HEK293 (cell line): ENCODE data around the gene FKRP.

Experiments
- CTCF ChIA-PET: fragments of 350-600 bp; formaldehyde crosslinking; extraction: SDS; loops from one replicate; lab custom pipeline; 2021; ENCODE audit warnings: antibody characterized with exemption; lab: Yijun Ruan, JAX
- POLR2A ChIA-PET: fragments of 300-600 bp; formaldehyde crosslinking; extraction: SDS; loops from one replicate; lab custom pipeline; 2020; ENCODE audit warnings: antibody characterized with exemption, inconsistent platforms; lab: Yijun Ruan, JAX
- H3K27ac ChIP-seq: fragments of 200-500 bp; sonication (Bioruptor generic); 2 replicates; pipeline ENCODE4 v1.5.1; 2014; ENCODE audit warnings: low read depth, low read length, control low read depth, inconsistent platforms; ENCODE audit errors: extremely low read depth
- H3K36me3 ChIP-seq, 2 experiments: fragments of 200-500 bp in 1 of 2; sonication (Bioruptor generic) in 1 of 2; 1 replicate in 1 of 2; 2 replicates in 1 of 2; pipeline ENCODE4 v1.5.1; 2014 to 2017; ENCODE audit warnings: inconsistent platforms in 2 of 2, low read length in 2 of 2; ENCODE audit not compliant: control insufficient read depth in 2 of 2, insufficient read depth in 1 of 2
- H3K4me1 ChIP-seq: fragments of 200-500 bp; sonication (Bioruptor generic); 2 replicates; pipeline ENCODE4 v1.5.1; 2014; ENCODE audit warnings: mild to moderate bottlenecking, low read length, inconsistent platforms; ENCODE audit not compliant: control insufficient read depth, insufficient read depth
- H3K4me3 ChIP-seq: 2 replicates; pipeline ENCODE4 v1.5.1; 2011; ENCODE audit warnings: low read depth, mild to moderate bottlenecking, control low read depth, low read length, moderate library complexity
- H3K9me3 ChIP-seq: fragments of 200-500 bp; sonication (Bioruptor generic); 2 replicates; pipeline ENCODE4 v1.5.1; 2014; ENCODE audit warnings: low read depth, low read length, inconsistent platforms; ENCODE audit not compliant: control insufficient read depth, insufficient read depth
- MEIS1 ChIP-seq: sonication (generic); formaldehyde crosslinking; IDR thresholded peaks from 2 replicates; pipeline ENCODE4 v1.8.1; 2022; ENCODE audit warnings: missing genetic modification reagents, mild to moderate bottlenecking, borderline replicate concordance
- PRDM10 ChIP-seq: fragments of 450-650 bp; formaldehyde crosslinking; IDR thresholded peaks from 2 replicates; pipeline ENCODE4 v1.5.1; 2016; ENCODE audit warnings: missing biosample characterization, missing genetic modification characterization
- REST ChIP-seq: fragments of 450-650 bp; formaldehyde crosslinking; IDR thresholded peaks from 2 replicates; pipeline ENCODE4 v1.5.1; 2016; ENCODE audit warnings: missing biosample characterization, missing genetic modification characterization
- ZBTB10 ChIP-seq: fragments of 450-650 bp; formaldehyde crosslinking; IDR thresholded peaks from 2 replicates; pipeline ENCODE4 v1.5.1; 2016; ENCODE audit warnings: missing biosample characterization, missing genetic modification characterization
- ZBTB48 ChIP-seq: fragments of 450-650 bp; formaldehyde crosslinking; IDR thresholded peaks from 2 replicates; pipeline ENCODE4 v1.5.1; 2016; ENCODE audit warnings: missing biosample characterization, missing genetic modification characterization
- ZNF132 ChIP-seq: fragments of 450-650 bp; formaldehyde crosslinking; IDR thresholded peaks from 2 replicates; pipeline ENCODE4 v1.5.1; 2017; ENCODE audit warnings: missing biosample characterization, missing genetic modification characterization, borderline replicate concordance
- ZNF398 ChIP-seq: fragments of 450-650 bp; formaldehyde crosslinking; IDR thresholded peaks from 2 replicates; pipeline ENCODE4 v1.5.1; 2017; ENCODE audit warnings: missing biosample characterization, missing genetic modification characterization
- ZNF473 ChIP-seq: fragments of 450-650 bp; formaldehyde crosslinking; IDR thresholded peaks from 2 replicates; pipeline ENCODE4 v1.5.1; 2017; ENCODE audit warnings: missing biosample characterization, missing genetic modification characterization
- ZNF529 ChIP-seq: fragments of 450-650 bp; formaldehyde crosslinking; IDR thresholded peaks from 2 replicates; pipeline ENCODE4 v1.5.1; 2017; ENCODE audit warnings: missing genetic modification characterization, missing biosample characterization; ENCODE audit not compliant: insufficient replicate concordance
- ZNF600 ChIP-seq: fragments of 450-650 bp; formaldehyde crosslinking; IDR thresholded peaks from 2 replicates; pipeline ENCODE4 v1.5.1; 2016; ENCODE audit warnings: missing biosample characterization, missing genetic modification characterization

The FKRP gene

GRCh38 chr19:46730187-46730586 is 15.7 kb upstream of the FKRP start (continued):
- TF ChIP-seq ZNF398 (tag by site-specific recombination): no peak

- Histone ChIP-seq H3K27ac (no peak overlapping the region), H3K4me1 (no peaks in the 10 kb centered on the region; the same call in 1 of the 2 replicates), H3K4me3 (no peak overlapping the region), H3K36me3 (peaks cover 38 to 95% of the 10 kb centered on the region in 2 experiments), H3K9me3 (no peaks in the 10 kb centered on the region)
- CTCF ChIA-PET: interaction anchor here (0.5 to 6.3 kb wide), 12 partner anchors 11 to 252 kb away, joined by 3 to 69 read pairs (median 3); partner anchors contain the start of gene DACT3
- TF ChIP-seq ZNF600 (tag by site-specific recombination) (0 out of 2 replicates have a peak, but pooled peaks have one; percentile 27), MEIS1 (no peak), ZNF473 (tag by site-specific recombination) (no peak), REST (tag by site-specific recombination) (peak; percentile 35; the same call in 1 of the 2 replicates)
- POLR2A ChIA-PET: interaction anchor here (1.0 kb wide), 1 partner anchor 17 kb away, joined by 4 read pairs; no protein-coding TSS in a partner anchor
Observed at GRCh38 chr19:46730595-46730994, 15.3 kb upstream of the FKRP start.

- H3K9me3 ChIP-seq: no peaks in the 10 kb centered on the region
- CTCF ChIA-PET: interaction anchor here (0.5 to 6.3 kb wide), 8 partner anchors 18 to 158 kb away, joined by 3 to 69 read pairs (median 4); partner anchors contain the start of gene DACT3
- H3K4me3 ChIP-seq: no peak overlapping the region
- no peak overlapping the region for H3K27ac ChIP-seq
- TF ChIP-seq PRDM10 (tag by site-specific recombination) (0 out of 2 replicates have a peak, but pooled peaks have one; percentile 27), ZNF132 (tag by site-specific recombination) (no peak), ZBTB48 (tag by site-specific recombination) (no peak), ZNF529 (no peak), ZBTB10 (no peak)
- H3K36me3 ChIP-seq: peaks cover 40 to 91% of the 10 kb centered on the region in 2 experiments
- POLR2A ChIA-PET: interaction anchor here (0.6 to 1.4 kb wide), 3 partner anchors 17 to 23 kb away, joined by 3 to 6 read pairs (median 4); no protein-coding TSS in a partner anchor
- H3K4me1 ChIP-seq: no peaks in the 10 kb centered on the region; the same call in 1 of the 2 replicates
Observed at GRCh38 chr19:46731007-46731501, 14.8 kb upstream of the FKRP start.
